OCI-LY7 (cell line): ENCODE measurements around the gene UTS2R. TPM values are rescaled to one million over a fixed set of nuclear protein-coding genes. Genes with fewer than 3 reads are reported as not detected.

ENCODE experiments used
- Bru-seq: library from RNA; stranded (reverse); fragments of 400-500 nt; gene quantifications from one replicate; lab custom pipeline; 2021; lab: Mats Ljungman, UMichigan
- BruChase-seq, 2 experiments: library from RNA; stranded (reverse); fragments of 400-500 nt; gene quantifications; one replicate each; lab custom pipeline; 2021; lab: Mats Ljungman, UMichigan
- BruUV-seq: library from RNA; stranded (reverse); fragments of 400-500 nt; replicated peaks from 2 replicates; lab custom pipeline; 2021; lab: Mats Ljungman, UMichigan
- CTCF ChIA-PET: fragments of 300-600 bp; sonication (Branson Sonifier 250); formaldehyde crosslinking; loops from one replicate; lab custom pipeline; 2022; ENCODE audit warnings: antibody characterized with exemption; ENCODE audit not compliant: unreplicated experiment; lab: Charles Lee
- POLR2A ChIA-PET: fragments of 300-600 bp; sonication (Branson Sonifier 250); formaldehyde crosslinking; loops from one replicate; lab custom pipeline; 2022; ENCODE audit warnings: antibody characterized with exemption; lab: Charles Lee
- DNase-seq: peaks from one replicate; pipeline ENCODE4 v3.0.0-alpha.2; 2015; ENCODE audit warnings: low spot score
- H2AFZ ChIP-seq: fragments of 200-600 bp; sonication (generic), shearing (Covaris generic); 2 replicates; pipeline ENCODE4 v1.6.1; 2014; ENCODE audit warnings: mild to moderate bottlenecking, antibody characterized with exemption, low read length, moderate library complexity
- H3K27ac ChIP-seq: fragments of 200-600 bp; sonication (generic); 2 replicates; pipeline ENCODE4 v1.5.1; 2014; ENCODE audit warnings: mixed run types, low read depth, mild to moderate bottlenecking, moderate library complexity, low read length, inconsistent platforms; ENCODE audit not compliant: poor library complexity, severe bottlenecking
- H3K36me3 ChIP-seq: fragments of 200-600 bp; sonication (generic); 2 replicates; pipeline ENCODE4 v1.6.1; 2014; ENCODE audit warnings: mild to moderate bottlenecking, antibody characterized with exemption, low read length, moderate library complexity, mixed read lengths; ENCODE audit not compliant: insufficient read depth
- H3K4me1 ChIP-seq: fragments of 200-600 bp; sonication (generic); 2 replicates; pipeline ENCODE4 v1.5.1; 2014; ENCODE audit warnings: mild to moderate bottlenecking, low read length; ENCODE audit not compliant: insufficient read depth, poor library complexity, severe bottlenecking
- H3K4me2 ChIP-seq: fragments of 200-600 bp; sonication (generic); 2 replicates; pipeline ENCODE4 v1.6.1; 2014; ENCODE audit warnings: mild to moderate bottlenecking, low read length
- H3K4me3 ChIP-seq: fragments of 200-600 bp; sonication (generic); 2 replicates; pipeline ENCODE4 v1.5.1; 2014; ENCODE audit warnings: mild to moderate bottlenecking, low read depth, low read length; ENCODE audit not compliant: poor library complexity, severe bottlenecking
- H3K79me2 ChIP-seq: fragments of 200-600 bp; sonication (generic); 2 replicates; pipeline ENCODE4 v1.6.1; 2016; ENCODE audit warnings: low read depth, mild to moderate bottlenecking, low read length, moderate library complexity, mixed read lengths; ENCODE audit not compliant: insufficient read depth
- H3K9me2 ChIP-seq: fragments of 200-600 bp; sonication (generic); 2 replicates; pipeline ENCODE4 v1.6.1; 2016; ENCODE audit warnings: mild to moderate bottlenecking, low read length, mixed read lengths; ENCODE audit not compliant: insufficient read depth
- H3K9me3 ChIP-seq: fragments of 200-600 bp; sonication (generic); 2 replicates; pipeline ENCODE4 v1.6.1; 2014; ENCODE audit warnings: mild to moderate bottlenecking, mixed run types, low read length, mixed read lengths
- H4K20me1 ChIP-seq: fragments of 200-600 bp; sonication (generic); 2 replicates; pipeline ENCODE4 v1.6.1; 2014; ENCODE audit warnings: mild to moderate bottlenecking, antibody characterized with exemption, low read length, moderate library complexity, mixed read lengths; ENCODE audit not compliant: insufficient read depth
- EZH2phosphoT487 ChIP-seq: fragments of 200-600 bp; sonication (generic); IDR thresholded peaks from 2 replicates; pipeline ENCODE4 v1.6.1; 2018; ENCODE audit warnings: low read depth, borderline replicate concordance, mild to moderate bottlenecking, mixed run types, antibody characterized with exemption, low read length, moderate library complexity, mixed read lengths
- intact Hi-C: fragments of 100-400 bp; cut with micrococcal nuclease; formaldehyde crosslinking; loops from one replicate; pipeline ENCODE4 v1.10.0; 2022; ENCODE audit not compliant: unreplicated experiment
- long read RNA-seq: library from polyadenylated mRNA; stranded (forward); transcript quantifications from one replicate; pipeline ENCODE4 v2.0.0, GENCODE V29; 2022
- total RNA-seq, 2 experiments: library from RNA; depleted of rRNA in 1 of 2; stranded (reverse); fragments of >200 nt in 1 of 2; shearing (Covaris generic) in 1 of 2; gene quantifications; 2 replicates each; pipeline ENCODE4 v1.2.3, GENCODE V29; 2014 to 2022
- TF ChIP-seq, protein P1 (sequence below): fragments of 200-600 bp; sonication (generic); conservative IDR thresholded peaks from 2 replicates; pipeline ENCODE4 v1.5.1; 2014; ENCODE audit warnings: mild to moderate bottlenecking, antibody characterized with exemption, low read length, moderate library complexity, mixed read lengths

Gene UTS2R
- total RNA-seq (2014; rRNA removed; shearing (Covaris generic)) (11.9 and 17.4 TPM in 2 replicates), total RNA-seq (2022) (34.9 and 36.3 TPM in 2 replicates), Bru-seq, nascent RNA (percentile 46 among the genes with signal in this experiment), BruChase-seq, experiment 1, labeled RNA remaining after a 6-hour chase (percentile 86 among the genes with signal in this experiment), BruChase-seq, experiment 2, labeled RNA remaining after a 2-hour chase (percentile 65 among the genes with signal in this experiment)
- long read RNA-seq, transcript UTS2R-201 (1 exons, 1,357 nt): major isoform, 24 of 96 reads
- long read RNA-seq, partial matches to known transcripts: 15 of 96 reads
- long read RNA-seq, other reads (novel, unspliced or antisense): 57 of 96 reads

DNA sequence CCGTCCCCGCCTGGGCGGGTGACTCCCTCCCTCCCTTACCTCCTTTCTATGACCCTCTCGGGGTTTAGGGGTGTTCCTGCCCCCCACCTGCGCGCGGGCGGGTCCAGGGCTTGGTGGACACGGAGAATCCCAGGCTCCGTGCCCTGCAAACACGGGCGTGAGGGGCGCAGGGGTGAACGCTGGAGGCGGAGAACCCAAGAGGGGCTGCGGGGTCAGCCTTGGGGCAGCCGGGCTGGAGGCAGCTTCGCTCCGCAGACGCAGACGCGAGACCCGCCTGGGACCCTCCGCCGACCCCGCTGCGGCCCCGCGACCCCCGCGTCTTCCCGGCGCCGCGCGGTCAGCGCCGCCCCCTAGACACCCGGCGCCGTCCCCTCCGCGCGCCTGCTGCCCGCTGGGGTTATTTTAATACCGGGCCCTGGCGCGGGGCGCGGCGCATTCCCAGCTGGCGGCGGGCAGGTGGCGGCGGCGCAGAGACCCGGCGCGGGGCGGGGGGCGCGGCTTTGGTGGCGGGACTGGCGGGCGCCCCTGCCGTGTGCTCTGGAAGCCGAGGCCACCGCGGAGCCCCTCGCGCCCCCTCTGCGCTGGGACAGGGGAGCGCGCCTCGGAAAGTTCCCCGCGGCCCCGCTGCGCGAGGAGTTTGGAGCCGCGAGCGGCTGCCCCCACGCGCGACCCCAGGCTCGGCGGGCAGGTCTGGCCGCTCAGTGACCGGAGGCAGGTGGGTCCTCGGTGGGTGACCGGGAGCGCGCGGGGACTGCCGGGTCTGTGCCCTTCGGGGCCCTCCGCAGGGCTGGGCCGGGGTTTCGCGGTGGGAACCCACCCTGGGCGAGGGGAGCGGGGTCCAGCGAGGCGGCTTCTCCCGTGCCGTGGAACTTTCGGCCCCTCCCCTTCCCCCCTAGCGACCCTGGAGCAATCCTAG, at the start of gene UTS2R:
Gene UTS2R, plus strand, starts transcription at position 433 of the 916 bp plus-strand sequence. CDS start 2,560 bp downstream, outside the sequence.
- H3K4me1 ChIP-seq: peaks cover 50% of the 10 kb centered on the region
- no TSS peak for BruUV-seq
- peak within 1 kb of the TSS; percentile 48 for H3K4me3 ChIP-seq
- no peaks in the 10 kb centered on the region for H3K36me3 ChIP-seq
- H3K79me2 ChIP-seq: no peaks in the 10 kb centered on the region
- no peak for TF ChIP-seq EZH2phosphoT487
- TF ChIP-seq, protein P1, sequence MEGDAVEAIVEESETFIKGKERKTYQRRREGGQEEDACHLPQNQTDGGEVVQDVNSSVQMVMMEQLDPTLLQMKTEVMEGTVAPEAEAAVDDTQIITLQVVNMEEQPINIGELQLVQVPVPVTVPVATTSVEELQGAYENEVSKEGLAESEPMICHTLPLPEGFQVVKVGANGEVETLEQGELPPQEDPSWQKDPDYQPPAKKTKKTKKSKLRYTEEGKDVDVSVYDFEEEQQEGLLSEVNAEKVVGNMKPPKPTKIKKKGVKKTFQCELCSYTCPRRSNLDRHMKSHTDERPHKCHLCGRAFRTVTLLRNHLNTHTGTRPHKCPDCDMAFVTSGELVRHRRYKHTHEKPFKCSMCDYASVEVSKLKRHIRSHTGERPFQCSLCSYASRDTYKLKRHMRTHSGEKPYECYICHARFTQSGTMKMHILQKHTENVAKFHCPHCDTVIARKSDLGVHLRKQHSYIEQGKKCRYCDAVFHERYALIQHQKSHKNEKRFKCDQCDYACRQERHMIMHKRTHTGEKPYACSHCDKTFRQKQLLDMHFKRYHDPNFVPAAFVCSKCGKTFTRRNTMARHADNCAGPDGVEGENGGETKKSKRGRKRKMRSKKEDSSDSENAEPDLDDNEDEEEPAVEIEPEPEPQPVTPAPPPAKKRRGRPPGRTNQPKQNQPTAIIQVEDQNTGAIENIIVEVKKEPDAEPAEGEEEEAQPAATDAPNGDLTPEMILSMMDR: no peak
- intact Hi-C loops: loop anchor here (2.0 kb wide), 1 partner anchor 77 kb away; no protein-coding TSS in a partner anchor
- CTCF ChIA-PET: interaction anchor here (1.4 kb wide), 1 partner anchor 21 kb away, joined by 11 read pairs; no protein-coding TSS in a partner anchor
- H3K9me3 ChIP-seq: no peaks in the 10 kb centered on the region
- no peak for DNase-seq
- peak within 1 kb of the TSS; percentile 80 for H3K27ac ChIP-seq
- H3K9me2 ChIP-seq: no peaks in the 10 kb centered on the region
- POLR2A ChIA-PET: interaction anchor here (1.3 to 2.0 kb wide), 5 partner anchors 13 to 79 kb away, joined by 3 to 15 read pairs (median 4); partner anchors contain the start of gene TEX19
- H3K4me2 ChIP-seq: peak within 1 kb of the TSS; percentile 56
- no peaks in the 10 kb centered on the region for H4K20me1 ChIP-seq
- peak within 1 kb of the TSS; percentile 75 for H2AFZ ChIP-seq

GRCh38 chr17:82321947-82322466, 49.6 kb upstream of the UTS2R start:
- H3K79me2 ChIP-seq: no peaks in the 10 kb centered on the region
- H3K4me1 ChIP-seq: no peaks in the 10 kb centered on the region
- no peak overlapping the region for H3K27ac ChIP-seq
- H4K20me1 ChIP-seq: no peaks in the 10 kb centered on the region
- no peak for TF ChIP-seq EZH2phosphoT487
- TF ChIP-seq, protein P1: no peak
- no peak overlapping the region for H3K4me3 ChIP-seq
- POLR2A ChIA-PET: no interaction called here
- no peak overlapping the region for H2AFZ ChIP-seq
- no peaks in the 10 kb centered on the region for H3K9me2 ChIP-seq
- CTCF ChIA-PET: no interaction called here
- peaks cover 8% of the 10 kb centered on the region; the same call in 1 of the 2 replicates for H3K9me3 ChIP-seq
- intact Hi-C loops: loop anchor here (1.0 kb wide), 1 partner anchor 86 kb away; no protein-coding TSS in a partner anchor
- no TSS peak for BruUV-seq
- H3K4me2 ChIP-seq: no peak overlapping the region
- no peaks in the 10 kb centered on the region for H3K36me3 ChIP-seq
- no peak for DNase-seq
